Measurements from ENCODE around the gene ZNF441.
"Not testable (repeated sequence)": the region's sequence is repeated elsewhere in the genome, so short reads cannot be mapped to it uniquely, and the experiment has no call there.

- TF ChIP-seq CTCF (IDR thresholded peaks at IDR 0.05 in 4 of 5, conservative IDR thresholded peaks at IDR 0.05 in 1 of 5); POLR2A (IDR thresholded peaks at IDR 0.05): not testable (repeated sequence)
These were observed 9.9 kb downstream of the ZNF441 start for GRCh38 chr19:11776669-11777068.
